ENCODE results near the gene CRY2. TPM values are rescaled to one million over a fixed set of nuclear protein-coding genes. Genes with fewer than 3 reads are reported as not detected.

Gene CRY2
- total and polyA plus RNA-seq, 2 of the 13 experiments (the other 11 are each of a cell fraction or from before 2014, with no cell fraction given) = 10.1 to 12.2 TPM

- TF ChIP-seq, protein P1, sequence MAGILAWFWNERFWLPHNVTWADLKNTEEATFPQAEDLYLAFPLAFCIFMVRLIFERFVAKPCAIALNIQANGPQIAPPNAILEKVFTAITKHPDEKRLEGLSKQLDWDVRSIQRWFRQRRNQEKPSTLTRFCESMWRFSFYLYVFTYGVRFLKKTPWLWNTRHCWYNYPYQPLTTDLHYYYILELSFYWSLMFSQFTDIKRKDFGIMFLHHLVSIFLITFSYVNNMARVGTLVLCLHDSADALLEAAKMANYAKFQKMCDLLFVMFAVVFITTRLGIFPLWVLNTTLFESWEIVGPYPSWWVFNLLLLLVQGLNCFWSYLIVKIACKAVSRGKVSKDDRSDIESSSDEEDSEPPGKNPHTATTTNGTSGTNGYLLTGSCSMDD (CRISPR knock-in tag; IDR thresholded peaks at IDR 0.05) = no peak
- TF ChIP-seq ZNF337 (CRISPR knock-in tag; IDR thresholded peaks at IDR 0.05; ENCODE audit: borderline replicate concordance, low read depth) (no peak), ZNF549 (CRISPR knock-in tag; IDR thresholded peaks at IDR 0.05) (no peak)
These were observed 3.2 kb downstream of the CRY2 start (continued) for GRCh38 chr11:45850446-45850845.

- TF ChIP-seq NONO (IDR thresholded peaks at IDR 0.05) (no peak), NONO (CRISPR knock-in tag; conservative IDR thresholded peaks at IDR 0.05) (no peak), ZNF687 (CRISPR knock-in tag; IDR thresholded peaks at IDR 0.05) (no peak), SNRNP70 (IDR thresholded peaks at IDR 0.05; ENCODE audit: low read depth, low read length) (no peak), ZNF446 (CRISPR knock-in tag; IDR thresholded peaks at IDR 0.05) (no peak), TAF15 (IDR thresholded peaks at IDR 0.05; ENCODE audit: low read depth, low read length, poor library complexity, severe bottlenecking) (no peak), ZNF30 (CRISPR knock-in tag; IDR thresholded peaks at IDR 0.05) (no peak)
- TF ChIP-seq, protein P2, sequence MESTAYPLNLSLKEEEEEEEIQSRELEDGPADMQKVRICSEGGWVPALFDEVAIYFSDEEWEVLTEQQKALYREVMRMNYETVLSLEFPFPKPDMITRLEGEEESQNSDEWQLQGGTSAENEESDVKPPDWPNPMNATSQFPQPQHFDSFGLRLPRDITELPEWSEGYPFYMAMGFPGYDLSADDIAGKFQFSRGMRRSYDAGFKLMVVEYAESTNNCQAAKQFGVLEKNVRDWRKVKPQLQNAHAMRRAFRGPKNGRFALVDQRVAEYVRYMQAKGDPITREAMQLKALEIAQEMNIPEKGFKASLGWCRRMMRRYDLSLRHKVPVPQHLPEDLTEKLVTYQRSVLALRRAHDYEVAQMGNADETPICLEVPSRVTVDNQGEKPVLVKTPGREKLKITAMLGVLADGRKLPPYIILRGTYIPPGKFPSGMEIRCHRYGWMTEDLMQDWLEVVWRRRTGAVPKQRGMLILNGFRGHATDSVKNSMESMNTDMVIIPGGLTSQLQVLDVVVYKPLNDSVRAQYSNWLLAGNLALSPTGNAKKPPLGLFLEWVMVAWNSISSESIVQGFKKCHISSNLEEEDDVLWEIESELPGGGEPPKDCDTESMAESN (CRISPR knock-in tag; conservative IDR thresholded peaks at IDR 0.05) = no peak
- Histone ChIP-seq H3K27ac (ENCODE audit: extremely low read length, insufficient read depth, low read length) (no peak overlapping the region), H3K79me2 (ENCODE audit: insufficient read depth, low read length) (peaks cover 52% of the 10 kb centered on the region), H4K20me1 (ENCODE audit: insufficient read depth, low read length) (peaks cover 45% of the 10 kb centered on the region), H3K4me2 (ENCODE audit: low read depth, low read length) (no peak overlapping the region), H3K4me3 (replicated peaks in 1 of 3; ENCODE audit: insufficient read depth in 1 of 3, low read depth in 2 of 3, low read length in 3 of 3) (no peak overlapping the region), H3K4me1 (ENCODE audit: insufficient read depth, low read length) (peaks cover 55% of the 10 kb centered on the region), H3K27me3 (ENCODE audit: control insufficient read depth in 1 of 2, insufficient read depth in 2 of 2, low read length in 2 of 2) (no peaks in the 10 kb centered on the region; a peak in 1 of 5 replicates), H3K9me3 (ENCODE audit: low read length) (no peaks in the 10 kb centered on the region), H3K36me3 (replicated peaks in 1 of 2; ENCODE audit: control insufficient read depth in 1 of 2, insufficient read depth in 2 of 2, low read length in 2 of 2) (peaks cover 6 to 20% of the 10 kb centered on the region in 2 experiments), H2AFZ (ENCODE audit: low read length) (no peak overlapping the region), H3K9ac (ENCODE audit: insufficient read depth, low read depth, low read length) (no peak overlapping the region)
- intact Hi-C loops (cut with micrococcal nuclease; ENCODE audit: unreplicated experiment) (no loop called here), in situ Hi-C loops (cut with HindIII; ENCODE audit: extremely low pct_ligation_motif_present, low pct_unique_long_range_greater_than_20kb) (no loop called here)
- FAIRE-seq = no peak
- 88% methylated on average over 2 of the region's 2 CpGs for WGBS (ENCODE audit: low lambda C conversion rate)
- no peak for DNase-seq (ENCODE audit: low spot score)
- ChIA-PET POLR2A (no interaction called here), CTCF (ENCODE audit: low intra/inter-chr PET ratio, low total read pairs) (interaction anchor here (2.0 kb wide), 1 partner anchor 80 kb away, joined by 7 read pairs; no protein-coding TSS in a partner anchor)
- BruUV-seq (replicated peaks) = no TSS peak
- ATAC-seq = no peak
These were observed 4.0 kb downstream of the CRY2 start for GRCh38 chr11:45851228-45851627.

Data from HepG2 (cell line).